Astrocyte (in vitro differentiated cells and primary cell): ENCODE results near the gene IRF2BPL.

ENCODE experiments used
- EZH2 ChIP-seq: IDR thresholded peaks from 2 replicates; pipeline ENCODE4 v1.6.1; 2012; ENCODE audit warnings: mild to moderate bottlenecking, low read length, inconsistent platforms; ENCODE audit not compliant: insufficient read depth
- TF ChIP-seq, protein P1 (sequence below): IDR thresholded peaks from 2 replicates; pipeline ENCODE4 v1.5.1; 2011; ENCODE audit warnings: low read depth, mild to moderate bottlenecking, inconsistent platforms, low read length, moderate library complexity; ENCODE audit not compliant: insufficient read depth

DNA sequence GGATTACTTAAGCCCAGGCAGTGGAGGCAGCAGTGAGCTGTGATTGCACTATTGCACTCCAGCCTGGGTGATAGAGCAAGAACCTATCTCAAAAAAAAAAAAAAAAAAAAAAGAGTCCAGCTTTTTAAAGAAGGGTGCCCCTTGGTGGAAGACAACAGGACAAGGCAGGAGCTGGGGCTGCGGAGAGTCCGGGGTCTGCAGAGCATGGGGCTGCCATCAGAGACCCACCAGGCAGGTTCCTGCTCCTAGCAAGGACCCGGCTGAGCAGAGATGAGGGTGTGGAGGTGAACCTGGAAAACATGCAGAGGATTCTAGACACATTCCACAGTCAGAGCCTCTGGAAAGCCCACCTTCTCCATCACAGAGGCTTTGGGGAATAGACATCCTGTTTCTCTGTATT, 48.5 kb upstream of the IRF2BPL start:
- TF ChIP-seq, protein P1, sequence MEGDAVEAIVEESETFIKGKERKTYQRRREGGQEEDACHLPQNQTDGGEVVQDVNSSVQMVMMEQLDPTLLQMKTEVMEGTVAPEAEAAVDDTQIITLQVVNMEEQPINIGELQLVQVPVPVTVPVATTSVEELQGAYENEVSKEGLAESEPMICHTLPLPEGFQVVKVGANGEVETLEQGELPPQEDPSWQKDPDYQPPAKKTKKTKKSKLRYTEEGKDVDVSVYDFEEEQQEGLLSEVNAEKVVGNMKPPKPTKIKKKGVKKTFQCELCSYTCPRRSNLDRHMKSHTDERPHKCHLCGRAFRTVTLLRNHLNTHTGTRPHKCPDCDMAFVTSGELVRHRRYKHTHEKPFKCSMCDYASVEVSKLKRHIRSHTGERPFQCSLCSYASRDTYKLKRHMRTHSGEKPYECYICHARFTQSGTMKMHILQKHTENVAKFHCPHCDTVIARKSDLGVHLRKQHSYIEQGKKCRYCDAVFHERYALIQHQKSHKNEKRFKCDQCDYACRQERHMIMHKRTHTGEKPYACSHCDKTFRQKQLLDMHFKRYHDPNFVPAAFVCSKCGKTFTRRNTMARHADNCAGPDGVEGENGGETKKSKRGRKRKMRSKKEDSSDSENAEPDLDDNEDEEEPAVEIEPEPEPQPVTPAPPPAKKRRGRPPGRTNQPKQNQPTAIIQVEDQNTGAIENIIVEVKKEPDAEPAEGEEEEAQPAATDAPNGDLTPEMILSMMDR, result no peak
- no peak for TF ChIP-seq EZH2
